Transverse colon (tissue), 4 donors: ENCODE measurements around the gene SARDH. TPM values are rescaled to one million over a fixed set of nuclear protein-coding genes. Genes with fewer than 3 reads are reported as not detected.

Experiments used
- DNase-seq: peaks from one replicate; pipeline ENCODE4 v3.0.0-alpha.2; 2019
- H3K27ac ChIP-seq, 4 donors: fragments of 200-600 bp; sonication (generic); 2 replicates each; pipeline ENCODE4 v1.5.1; 2016 to 2018; ENCODE audit warnings: inconsistent platforms in 4 of 4
- H3K27me3 ChIP-seq: fragments of 200-600 bp; sonication (generic); 2 replicates; pipeline ENCODE4 v1.5.1; 2017; ENCODE audit warnings: inconsistent platforms
- H3K36me3 ChIP-seq, 4 donors: fragments of 200-600 bp; sonication (generic); 2 replicates each; pipeline ENCODE4 v1.5.1; 2017 to 2019; ENCODE audit warnings: inconsistent platforms in 4 of 4
- H3K4me1 ChIP-seq, 4 donors: fragments of 200-600 bp; sonication (generic); 2 replicates each; pipeline ENCODE4 v1.5.1; 2017 to 2020; ENCODE audit warnings: inconsistent platforms in 4 of 4
- H3K4me3 ChIP-seq, 4 donors: fragments of 200-600 bp; sonication (generic); 1 replicate in 1 of 4; 2 replicates in 3 of 4; pipeline versions ENCODE4 v1.5.1 to v1.6.1; 2017 to 2019; ENCODE audit warnings: inconsistent platforms in 4 of 4
- H3K9me3 ChIP-seq, 2 donors: fragments of 200-600 bp; sonication (generic); 2 replicates each; pipeline ENCODE4 v1.5.1; 2017 to 2019; ENCODE audit warnings: inconsistent platforms in 2 of 2
- CTCF ChIP-seq, 5 experiments: fragments of 200-600 bp in 3 of 5; fragments of 450-650 bp in 2 of 5; sonication (generic) in 3 of 5; IDR thresholded peaks; 1 replicate in 2 of 5; 2 replicates in 3 of 5; pipeline ENCODE4 v1.5.1; 2016 to 2017; ENCODE audit warnings: antibody characterized with exemption in 5 of 5, inconsistent platforms in 3 of 5, mild to moderate bottlenecking in 2 of 5, moderate library complexity in 1 of 5
- EP300 ChIP-seq: sonication (generic); formaldehyde crosslinking; IDR thresholded peaks from one replicate; pipeline ENCODE4 v1.6.1; 2017; ENCODE audit warnings: antibody characterized with exemption, low read depth
- POLR2A ChIP-seq: fragments of 450-650 bp; IDR thresholded peaks from one replicate; pipeline ENCODE4 v1.6.1; 2016; ENCODE audit warnings: antibody characterized with exemption, mild to moderate bottlenecking, moderate library complexity
- POLR2AphosphoS5 ChIP-seq, 3 donors: sonication (generic); formaldehyde crosslinking; IDR thresholded peaks; one replicate each; pipeline ENCODE4 v1.6.1; 2016; ENCODE audit warnings: antibody characterized with exemption in 3 of 3
- WGBS, 2 donors: methylation state at CpG; one replicate each; pipeline ENCODE4 v1.1.5; 2018; ENCODE audit warnings: low coverage in 1 of 2; 5-methylcytosine and 5-hydroxymethylcytosine counted together
- in situ Hi-C, 4 donors: fragments of 200-750 bp; cut with MboI; loops; one replicate each; pipeline versions ENCODE4 v1.15.0 to v1.15.1; 2017; ENCODE audit warnings: low sequenced_read_pairs in 3 of 4, low pct_ligation_motif_present in 1 of 4, low pct_unique_long_range_greater_than_20kb in 1 of 4
- intact Hi-C: fragments of 100-400 bp; cut with DNase I; formaldehyde crosslinking; loops from one replicate; pipeline ENCODE4 v1.15.1; 2023; ENCODE audit warnings: low total_unique reads
- total RNA-seq, 4 donors: library from RNA; depleted of rRNA; stranded (reverse); fragments of >200 nt; gene quantifications; one replicate each; pipeline ENCODE4 v1.1.0, GENCODE V29; 2016

Gene SARDH
- total RNA-seq, 4 donors from 2014 or later: 0.68 to 1.1 (median 0.95) TPM; not detected in 1

- no peak for DNase-seq
- Histone ChIP-seq H3K9me3 (no peaks in the 10 kb centered on the region), H3K4me3 (no peak overlapping the region), H3K27ac (no peak overlapping the region), H3K36me3 (no peaks in the 10 kb centered on the region), H3K27me3 (no peaks in the 10 kb centered on the region), H3K4me1 (peaks cover 4 to 29% (median 24%) of the 10 kb centered on the region in 4 donors)
- intact Hi-C loops: no loop called here
- no peak for TF ChIP-seq CTCF (IDR thresholded peaks at IDR 0.05)
- 86 to 90% methylated on average over 7 to 16 of the region's 16 CpGs for WGBS, 2 donors
- in situ Hi-C loops: loop anchor here in 2 of 4 donors (5.0 to 25.0 kb wide), 2 partner anchors 211 to 326 kb away; no protein-coding TSS in a partner anchor
These were observed 47.7 kb upstream of the SARDH start for GRCh38 chr9:133785753-133786370.

- no peak overlapping the region for H3K27ac ChIP-seq
- intact Hi-C loops: no loop called here
- H3K27me3 ChIP-seq: no peaks in the 10 kb centered on the region
- 95 to 100% methylated on average over 3 to 25 of the region's 25 CpGs for WGBS, 2 donors
- no peaks in the 10 kb centered on the region for H3K9me3 ChIP-seq
- TF ChIP-seq CTCF (IDR thresholded peaks at IDR 0.05) (no peak), POLR2A (no peak), EP300 (no peak), POLR2AphosphoS5 (IDR thresholded peaks at IDR 0.05) (no peak)
- H3K36me3 ChIP-seq: no peaks in the 10 kb centered on the region
- no peak overlapping the region for H3K4me3 ChIP-seq
- DNase-seq: no peak
- in situ Hi-C loops: loop anchor here in 2 of 4 donors (5.0 to 25.0 kb wide), 2 partner anchors 212 to 327 kb away; no protein-coding TSS in a partner anchor
- peaks cover 4 to 26% (median 23%) of the 10 kb centered on the region in 4 donors for H3K4me1 ChIP-seq
These were observed 46.8 kb upstream of the SARDH start for GRCh38 chr9:133784731-133785561.

- intact Hi-C loops: no loop called here
- Histone ChIP-seq H3K27me3 (no peaks in the 10 kb centered on the region), H3K36me3 (no peaks in the 10 kb centered on the region), H3K27ac (no peak overlapping the region), H3K4me3 (no peak overlapping the region), H3K9me3 (no peaks in the 10 kb centered on the region), H3K4me1 (peaks cover 0 to 10% (median 9%) of the 10 kb centered on the region in 4 donors)
- TF ChIP-seq CTCF (IDR thresholded peaks at IDR 0.05): no peak
- no peak for TF ChIP-seq EP300
- no peak for TF ChIP-seq POLR2AphosphoS5 (IDR thresholded peaks at IDR 0.05)
- no peak for TF ChIP-seq POLR2A
- 79% methylated on average over 13 of the region's 13 CpGs; no CpG with 5 or more reads in 1 of the 2 donors for WGBS, 2 donors
- in situ Hi-C loops: loop anchor here in 2 of 4 donors (25.0 kb wide), 1 partner anchor 329 kb away; no protein-coding TSS in a partner anchor
- no peak for DNase-seq
These were observed 45.2 kb upstream of the SARDH start for GRCh38 chr9:133783331-133783731.
